Measurements from ENCODE around the gene CD33. TPM values are rescaled to one million over a fixed set of nuclear protein-coding genes. Genes with fewer than 3 reads are reported as not detected.

The CD33 gene
- total and polyA plus RNA-seq, 7 donors, result 0.24 to 3.1 (median 2.0) TPM

DNA sequence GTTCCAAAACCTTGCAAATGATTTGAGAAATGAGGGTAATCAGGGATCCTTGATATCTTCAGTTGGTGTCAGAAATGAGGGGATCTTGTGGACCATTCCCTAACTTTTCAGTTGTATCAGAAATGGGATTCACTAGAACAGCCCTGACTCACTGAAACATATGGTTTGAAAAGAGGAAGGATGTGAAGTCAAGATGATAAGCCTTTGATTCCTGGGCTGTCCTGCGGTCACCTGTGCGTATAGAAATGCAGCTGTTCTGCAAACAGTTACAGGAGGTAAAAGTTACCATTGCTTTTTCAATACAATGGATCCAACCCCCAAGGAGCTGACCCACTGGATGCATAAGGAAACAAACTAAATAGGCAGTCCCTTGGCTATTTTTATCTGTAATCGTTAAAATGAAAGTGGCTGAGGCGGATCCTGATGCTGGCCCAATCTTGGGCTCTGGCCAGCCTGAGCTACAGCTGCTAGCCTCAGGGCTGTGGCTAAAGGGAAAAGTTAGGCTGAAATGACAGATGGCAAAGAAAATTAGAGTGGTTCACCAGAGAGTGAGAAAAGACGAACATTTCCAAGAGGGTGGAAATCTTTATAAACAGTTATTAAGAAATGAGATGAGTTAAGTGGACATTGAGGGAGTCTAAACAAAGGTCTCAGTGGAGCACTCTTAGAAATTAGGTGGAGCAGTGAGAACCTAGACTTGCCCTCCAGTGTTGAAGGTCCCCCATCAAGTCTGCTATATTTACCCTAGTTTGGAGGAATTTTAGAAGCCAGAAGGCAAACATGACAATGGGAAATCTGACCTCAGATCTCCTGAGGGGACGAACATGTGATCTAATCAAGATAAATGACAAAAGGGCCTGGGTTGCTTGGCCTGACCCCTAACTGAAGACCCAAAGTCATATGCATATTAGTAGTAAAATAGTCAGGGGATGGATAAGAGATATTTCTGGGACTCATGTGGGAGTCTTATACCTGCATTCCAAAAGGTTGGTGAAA lies 33.6 kb downstream of the CD33 start:
- intact Hi-C loops (cut with DNase I), result no loop called here
- H3K36me3 ChIP-seq (ENCODE audit: insufficient read depth in 1 of 2, low read depth in 1 of 2), result no peaks in the 10 kb centered on the region
- no peaks in the 10 kb centered on the region for H3K4me1 ChIP-seq
- H3K9me3 ChIP-seq, result no peaks in the 10 kb centered on the region
- no peak overlapping the region for H3K4me3 ChIP-seq
- 38 to 42% (median 42%) methylated on average over 6 of the region's 6 CpGs for WGBS, 3 donors
- ATAC-seq (no peak), DNase-seq (no peak)
- H3K27me3 ChIP-seq (ENCODE audit: insufficient read depth in 3 of 3, low read length in 2 of 3), result no peaks in the 10 kb centered on the region
- no peak overlapping the region for H3K27ac ChIP-seq
- TF ChIP-seq, protein P1, sequence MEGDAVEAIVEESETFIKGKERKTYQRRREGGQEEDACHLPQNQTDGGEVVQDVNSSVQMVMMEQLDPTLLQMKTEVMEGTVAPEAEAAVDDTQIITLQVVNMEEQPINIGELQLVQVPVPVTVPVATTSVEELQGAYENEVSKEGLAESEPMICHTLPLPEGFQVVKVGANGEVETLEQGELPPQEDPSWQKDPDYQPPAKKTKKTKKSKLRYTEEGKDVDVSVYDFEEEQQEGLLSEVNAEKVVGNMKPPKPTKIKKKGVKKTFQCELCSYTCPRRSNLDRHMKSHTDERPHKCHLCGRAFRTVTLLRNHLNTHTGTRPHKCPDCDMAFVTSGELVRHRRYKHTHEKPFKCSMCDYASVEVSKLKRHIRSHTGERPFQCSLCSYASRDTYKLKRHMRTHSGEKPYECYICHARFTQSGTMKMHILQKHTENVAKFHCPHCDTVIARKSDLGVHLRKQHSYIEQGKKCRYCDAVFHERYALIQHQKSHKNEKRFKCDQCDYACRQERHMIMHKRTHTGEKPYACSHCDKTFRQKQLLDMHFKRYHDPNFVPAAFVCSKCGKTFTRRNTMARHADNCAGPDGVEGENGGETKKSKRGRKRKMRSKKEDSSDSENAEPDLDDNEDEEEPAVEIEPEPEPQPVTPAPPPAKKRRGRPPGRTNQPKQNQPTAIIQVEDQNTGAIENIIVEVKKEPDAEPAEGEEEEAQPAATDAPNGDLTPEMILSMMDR (IDR thresholded peaks at IDR 0.05), result no peak

DNA sequence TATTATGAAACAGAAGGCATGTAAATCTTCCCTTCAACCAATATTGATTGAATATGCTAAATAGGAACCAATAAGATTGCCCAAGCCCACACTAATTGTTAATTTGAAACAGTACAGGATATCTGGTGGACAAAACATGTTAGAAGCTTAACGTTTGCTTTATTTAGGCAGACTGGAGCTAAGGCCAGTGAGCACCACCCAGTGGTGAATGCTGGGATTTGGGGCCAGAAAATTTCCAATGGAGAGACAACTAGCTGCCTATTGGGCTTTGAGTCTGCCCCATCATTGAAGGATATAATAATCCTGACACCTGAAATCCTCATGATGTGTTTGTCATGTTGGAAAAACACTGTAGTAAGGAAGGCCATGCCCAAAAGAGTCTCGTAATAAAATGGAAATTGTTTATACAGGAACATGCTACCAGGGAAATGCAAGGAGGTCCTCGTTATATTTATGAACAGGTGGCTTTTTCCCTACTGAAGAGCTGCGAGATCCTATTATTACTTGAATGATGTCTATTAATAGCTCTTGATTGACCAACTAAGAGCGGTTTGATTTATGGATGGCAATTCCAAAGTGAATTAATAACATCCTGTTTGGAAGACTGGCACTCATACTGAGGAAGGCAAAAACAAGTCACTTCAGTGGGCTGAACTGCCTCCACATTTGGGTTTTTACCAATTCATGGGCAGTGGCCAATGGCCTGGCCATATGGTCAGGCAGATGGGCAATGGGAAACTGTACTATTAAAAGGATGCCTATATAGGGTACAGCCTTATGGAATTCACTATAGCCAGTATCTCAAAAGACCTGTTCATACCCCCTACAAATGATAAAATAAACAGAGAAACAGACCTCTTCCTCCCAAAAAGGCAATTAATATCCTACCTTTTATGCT lies 34.7 kb downstream of the CD33 start:
- H3K27me3 ChIP-seq (ENCODE audit: insufficient read depth in 3 of 3, low read length in 2 of 3), result no peaks in the 10 kb centered on the region
- H3K4me3 ChIP-seq, result no peak overlapping the region
- intact Hi-C loops (cut with DNase I), result no loop called here
- no peaks in the 10 kb centered on the region for H3K9me3 ChIP-seq
- no peak for DNase-seq
- TF ChIP-seq, protein P1 (IDR thresholded peaks at IDR 0.05), result peak; percentile 25
- no peak overlapping the region for H3K27ac ChIP-seq
- no peaks in the 10 kb centered on the region for H3K4me1 ChIP-seq
- 23 to 26% (median 26%) methylated on average over 5 of the region's 5 CpGs for WGBS, 3 donors
- no peaks in the 10 kb centered on the region for H3K36me3 ChIP-seq (ENCODE audit: insufficient read depth in 1 of 2, low read depth in 1 of 2)
- no peak for ATAC-seq

DNA sequence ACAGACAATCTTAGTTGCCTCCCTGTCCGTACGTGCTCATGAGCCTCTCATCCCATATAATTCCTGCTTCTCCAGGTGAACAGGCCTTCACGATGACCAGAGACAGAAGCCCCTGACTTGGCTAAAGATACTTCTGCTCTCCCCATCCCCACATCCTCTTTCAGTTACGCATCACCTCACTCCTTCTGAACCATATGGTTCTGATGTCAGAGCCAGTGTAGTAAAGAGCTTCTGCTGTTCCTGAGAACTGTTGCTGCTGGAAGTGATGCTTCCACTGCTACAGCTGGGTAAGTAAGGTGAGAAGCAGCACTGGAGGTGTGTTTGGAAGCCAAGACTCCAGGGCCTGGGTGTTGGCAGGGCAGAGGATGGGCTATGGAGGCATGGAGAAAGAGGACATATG lies 38.9 kb downstream of the CD33 start:
- no peaks in the 10 kb centered on the region for H3K36me3 ChIP-seq (ENCODE audit: insufficient read depth in 1 of 2, low read depth in 1 of 2)
- H3K9me3 ChIP-seq, result no peaks in the 10 kb centered on the region
- intact Hi-C loops (cut with DNase I), result no loop called here
- no peak overlapping the region for H3K27ac ChIP-seq
- no peak for DNase-seq
- no peaks in the 10 kb centered on the region for H3K27me3 ChIP-seq (ENCODE audit: insufficient read depth in 3 of 3, low read length in 2 of 3)
- no peak for ATAC-seq
- no peak overlapping the region for H3K4me3 ChIP-seq
- TF ChIP-seq, protein P1 (IDR thresholded peaks at IDR 0.05), result no peak
- no peaks in the 10 kb centered on the region for H3K4me1 ChIP-seq
- WGBS, 3 donors, result 71 to 83% (median 75%) methylated on average over 4 of the region's 4 CpGs

DNA sequence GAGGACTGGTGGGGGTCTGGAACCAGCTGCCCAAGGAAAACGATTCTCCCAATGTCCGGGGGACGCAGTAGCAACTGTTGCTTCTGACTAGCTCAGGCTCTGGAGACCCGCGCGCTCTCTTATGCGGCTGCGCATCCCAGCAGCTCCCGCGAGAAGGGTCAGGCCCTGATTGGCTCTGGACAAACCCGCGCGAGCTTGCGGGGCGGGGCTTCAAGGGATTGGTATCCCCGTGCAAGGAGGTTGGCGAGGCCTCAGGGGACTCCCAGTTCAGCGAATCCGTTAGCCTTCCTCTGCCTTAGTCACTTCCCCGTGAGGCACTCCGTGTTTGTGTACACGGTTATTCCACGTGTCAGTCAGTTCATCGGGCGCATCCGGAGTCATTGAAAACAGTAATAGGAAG lies 46.2 kb downstream of the CD33 start:
- WGBS, 3 donors, result 47 to 62% (median 48%) methylated on average over 26 of the region's 26 CpGs
- H3K27ac ChIP-seq, result no peak overlapping the region
- DNase-seq, result no peak
- TF ChIP-seq, protein P1 (IDR thresholded peaks at IDR 0.05), result no peak
- no peaks in the 10 kb centered on the region for H3K9me3 ChIP-seq
- no peak for ATAC-seq
- H3K36me3 ChIP-seq (ENCODE audit: insufficient read depth in 1 of 2, low read depth in 1 of 2), result no peaks in the 10 kb centered on the region
- no peaks in the 10 kb centered on the region for H3K4me1 ChIP-seq
- H3K4me3 ChIP-seq, result no peak overlapping the region
- H3K27me3 ChIP-seq (ENCODE audit: insufficient read depth in 3 of 3, low read length in 2 of 3), result no peaks in the 10 kb centered on the region
- intact Hi-C loops (cut with DNase I), result no loop called here
